ENCODE data around the gene GZF1. TPM values are rescaled to one million over a fixed set of nuclear protein-coding genes. Genes with fewer than 3 reads are reported as not detected.
A peak's percentile ranks its signal among the peaks of the same experiment; 100 is the strongest.

GZF1 gene
- total and polyA plus RNA-seq, 4 donors = 5.3 to 17.8 (median 14.6) TPM

DNA sequence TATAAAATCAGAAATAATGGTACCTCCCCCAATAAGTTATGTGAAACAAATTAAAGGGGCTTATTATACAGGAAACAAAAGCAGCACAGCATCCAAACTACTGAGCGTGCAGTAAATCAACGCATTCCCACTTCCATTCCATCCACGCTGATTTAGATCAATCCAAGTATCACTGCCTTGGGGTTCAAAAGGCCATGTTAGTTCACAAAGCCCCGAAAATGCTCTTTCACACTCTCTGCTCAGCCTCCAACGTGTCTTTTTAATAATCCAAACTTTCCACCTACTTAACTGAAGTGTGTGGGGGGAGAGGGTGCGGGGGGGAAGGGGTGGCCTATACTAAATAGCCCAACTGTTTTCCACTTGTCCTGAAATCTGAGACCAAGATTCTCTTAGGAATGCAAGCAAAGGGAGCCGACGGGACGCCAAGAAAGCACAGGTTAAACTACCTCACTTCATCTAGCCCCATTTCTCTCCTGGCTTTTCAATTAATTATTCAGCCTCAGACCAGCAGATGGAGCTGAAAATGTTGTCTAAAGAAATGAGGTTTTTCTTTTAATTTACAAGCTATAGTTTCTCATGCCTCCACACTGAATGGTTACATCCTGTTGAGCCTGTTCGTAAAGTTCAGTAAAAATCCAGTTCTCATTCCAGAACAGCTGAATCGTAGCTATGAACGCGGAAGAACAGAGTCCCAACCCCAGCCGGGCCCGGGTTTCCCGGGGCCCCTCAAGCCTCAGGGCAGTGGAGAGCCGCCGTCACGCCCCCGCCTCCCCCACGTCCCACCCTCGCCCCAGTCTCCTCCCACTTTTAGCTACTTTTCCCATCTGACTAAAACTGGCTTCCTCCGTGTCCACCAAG lies 12.4 kb upstream of the GZF1 start:
- Histone ChIP-seq H3K36me3 (ENCODE audit: control insufficient read depth in 4 of 4, insufficient read depth in 4 of 4, low read length in 4 of 4) (peaks cover 0 to 7% (median 1%) of the 10 kb centered on the region in 4 donors), H3K27ac (ENCODE audit: low read depth in 1 of 2, low read length in 1 of 2) (peak overlapping the region; percentile 97 to 99), H3K4me1 (ENCODE audit: control insufficient read depth in 5 of 5, insufficient read depth in 5 of 5, low read length in 5 of 5) (peaks cover 2 to 20% (median 10%) of the 10 kb centered on the region in 5 donors), H3K4me3 (peak overlapping the region; percentile 56), H3K27me3 (ENCODE audit: control insufficient read depth in 3 of 3, insufficient read depth in 3 of 3, low read length in 2 of 3) (no peaks in the 10 kb centered on the region), H3K9me3 (ENCODE audit: control insufficient read depth in 4 of 4, insufficient read depth in 3 of 4, low read length in 3 of 4) (no peaks in the 10 kb centered on the region), H3K9ac (ENCODE audit: insufficient read depth in 1 of 2, low read length in 2 of 2) (peak overlapping the region; percentile 93 to 98)
- DNase-seq (peak; percentile 89 to 94 (median 94)), ATAC-seq (ENCODE audit: insufficient read depth, low FRiP score) (peak; percentile 78)
- TF ChIP-seq, protein P1, sequence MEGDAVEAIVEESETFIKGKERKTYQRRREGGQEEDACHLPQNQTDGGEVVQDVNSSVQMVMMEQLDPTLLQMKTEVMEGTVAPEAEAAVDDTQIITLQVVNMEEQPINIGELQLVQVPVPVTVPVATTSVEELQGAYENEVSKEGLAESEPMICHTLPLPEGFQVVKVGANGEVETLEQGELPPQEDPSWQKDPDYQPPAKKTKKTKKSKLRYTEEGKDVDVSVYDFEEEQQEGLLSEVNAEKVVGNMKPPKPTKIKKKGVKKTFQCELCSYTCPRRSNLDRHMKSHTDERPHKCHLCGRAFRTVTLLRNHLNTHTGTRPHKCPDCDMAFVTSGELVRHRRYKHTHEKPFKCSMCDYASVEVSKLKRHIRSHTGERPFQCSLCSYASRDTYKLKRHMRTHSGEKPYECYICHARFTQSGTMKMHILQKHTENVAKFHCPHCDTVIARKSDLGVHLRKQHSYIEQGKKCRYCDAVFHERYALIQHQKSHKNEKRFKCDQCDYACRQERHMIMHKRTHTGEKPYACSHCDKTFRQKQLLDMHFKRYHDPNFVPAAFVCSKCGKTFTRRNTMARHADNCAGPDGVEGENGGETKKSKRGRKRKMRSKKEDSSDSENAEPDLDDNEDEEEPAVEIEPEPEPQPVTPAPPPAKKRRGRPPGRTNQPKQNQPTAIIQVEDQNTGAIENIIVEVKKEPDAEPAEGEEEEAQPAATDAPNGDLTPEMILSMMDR (IDR thresholded peaks at IDR 0.05; ENCODE audit: control extremely low read depth, extremely low read depth) = peak; percentile 25
- 7 to 9% methylated on average over 23 of the region's 23 CpGs for WGBS, 2 donors

DNA sequence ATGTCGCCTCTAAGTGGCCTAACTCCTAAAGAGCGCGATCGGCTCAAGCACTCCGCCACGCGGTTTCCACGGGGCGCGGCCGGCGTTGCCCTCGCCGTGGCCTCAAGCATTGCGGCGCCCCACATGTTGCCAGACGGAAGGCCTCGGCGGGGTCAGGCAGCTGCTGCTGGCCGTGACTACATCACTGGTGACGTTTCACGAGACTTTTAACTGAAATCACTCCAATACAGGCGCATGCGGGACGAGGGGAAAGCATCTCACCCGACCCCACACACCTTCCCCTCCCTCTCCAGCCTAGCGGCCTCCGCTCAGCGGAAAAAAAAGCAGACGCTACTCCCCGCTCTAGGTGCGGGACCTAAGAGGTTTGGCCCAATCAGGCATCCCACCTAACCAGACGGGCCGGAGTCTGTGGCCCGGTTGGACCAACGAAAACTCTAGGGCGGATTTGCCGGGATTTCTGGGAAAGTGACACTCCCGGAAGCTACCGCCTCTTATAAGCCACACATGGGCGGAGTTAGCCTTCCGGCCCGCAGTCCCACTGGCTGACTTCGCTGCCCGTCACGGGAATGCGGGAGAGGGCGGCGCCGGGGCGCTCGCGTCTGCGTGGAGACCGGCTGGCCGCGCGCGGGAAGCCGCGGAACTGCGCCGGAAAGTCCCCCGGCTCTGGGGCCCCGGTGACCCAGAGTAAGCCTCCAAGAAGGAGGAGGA lies 11.6 kb upstream of the GZF1 start, which contains the start of gene NXT1:
Gene NXT1 (plus strand): TSS at position 596 of the 708 bp plus-strand sequence. CDS start 3,251 bp downstream, outside the sequence.
- H3K9ac ChIP-seq (ENCODE audit: insufficient read depth in 1 of 2, low read length in 2 of 2) = peak within 1 kb of the TSS; percentile 93 to 98
- TF ChIP-seq, protein P1 (IDR thresholded peaks at IDR 0.05; ENCODE audit: control extremely low read depth, extremely low read depth) = no peak
- peak within 1 kb of the TSS; percentile 82 for H3K4me3 ChIP-seq
- ATAC-seq (ENCODE audit: insufficient read depth, low FRiP score) (peak; percentile 94), DNase-seq (peak; percentile 98 to 99 (median 99))
- 0% methylated on average over 64 to 65 of the region's 65 CpGs for WGBS, 2 donors
- peak within 1 kb of the TSS; percentile 97 to 99 for H3K27ac ChIP-seq (ENCODE audit: low read depth in 1 of 2, low read length in 1 of 2)
- H3K4me1 ChIP-seq (ENCODE audit: control insufficient read depth in 5 of 5, insufficient read depth in 5 of 5, low read length in 5 of 5) = peaks cover 2 to 20% (median 10%) of the 10 kb centered on the region in 5 donors
- no peaks in the 10 kb centered on the region for H3K9me3 ChIP-seq (ENCODE audit: control insufficient read depth in 4 of 4, insufficient read depth in 3 of 4, low read length in 3 of 4)
- H3K27me3 ChIP-seq (ENCODE audit: control insufficient read depth in 3 of 3, insufficient read depth in 3 of 3, low read length in 2 of 3) = no peaks in the 10 kb centered on the region
- H3K36me3 ChIP-seq (ENCODE audit: control insufficient read depth in 4 of 4, insufficient read depth in 4 of 4, low read length in 4 of 4) = peaks cover 0 to 12% (median 5%) of the 10 kb centered on the region in 4 donors

DNA sequence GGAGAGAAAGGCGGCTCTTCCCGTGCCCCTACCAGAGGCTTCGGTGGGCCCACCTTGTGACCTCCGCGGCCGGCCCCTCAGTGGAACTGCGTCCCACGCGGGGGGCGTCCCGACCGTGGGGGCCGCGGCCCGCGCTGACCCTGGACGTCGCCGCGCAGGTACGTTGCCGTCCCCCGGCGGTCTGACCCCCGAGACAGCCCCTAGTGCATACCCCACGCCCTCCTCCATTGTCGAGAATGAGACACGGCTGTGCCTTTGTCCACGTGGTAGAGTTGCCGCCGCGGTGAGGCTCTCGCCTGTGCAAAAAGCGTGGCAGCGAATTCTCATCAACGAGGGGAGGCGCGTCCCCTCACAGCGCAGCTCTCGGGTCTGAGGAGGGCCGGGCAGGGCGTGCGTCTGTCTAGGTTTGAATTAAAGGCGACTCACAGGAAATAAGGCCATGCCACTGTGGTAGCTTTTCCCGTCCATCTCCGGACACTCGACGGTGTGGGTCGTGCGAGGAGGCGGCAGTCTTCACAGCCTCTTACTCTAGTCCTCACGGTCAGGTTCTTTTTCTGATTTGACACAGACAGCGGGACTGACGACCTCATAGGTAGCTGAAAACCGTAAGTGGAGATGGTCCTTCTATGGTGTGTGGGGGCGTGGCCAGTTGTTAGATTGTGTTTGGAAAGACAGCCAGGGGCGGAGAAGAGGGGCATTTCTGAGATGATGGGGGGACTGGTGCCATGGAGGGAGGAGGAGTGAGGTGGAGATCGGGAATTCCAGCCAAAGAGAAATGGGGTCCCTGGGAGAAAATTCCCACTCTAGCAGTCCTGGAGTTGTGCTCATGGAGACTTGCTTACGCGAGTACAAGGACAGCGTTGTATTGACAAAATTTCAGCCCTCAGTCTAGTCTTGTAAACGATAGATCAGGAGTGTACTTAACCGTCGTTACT lies 10.8 kb upstream of the GZF1 start:
- Histone ChIP-seq H3K36me3 (ENCODE audit: control insufficient read depth in 4 of 4, insufficient read depth in 4 of 4, low read length in 4 of 4) (peaks cover 0 to 17% (median 7%) of the 10 kb centered on the region in 4 donors), H3K9me3 (ENCODE audit: control insufficient read depth in 4 of 4, insufficient read depth in 3 of 4, low read length in 3 of 4) (no peaks in the 10 kb centered on the region), H3K9ac (ENCODE audit: insufficient read depth in 1 of 2, low read length in 2 of 2) (peak overlapping the region; percentile 75 to 93), H3K4me3 (peak overlapping the region; percentile 82), H3K4me1 (ENCODE audit: control insufficient read depth in 5 of 5, insufficient read depth in 5 of 5, low read length in 5 of 5) (peaks cover 2 to 20% (median 10%) of the 10 kb centered on the region in 5 donors), H3K27me3 (ENCODE audit: control insufficient read depth in 3 of 3, insufficient read depth in 3 of 3, low read length in 2 of 3) (no peaks in the 10 kb centered on the region), H3K27ac (ENCODE audit: low read depth in 1 of 2, low read length in 1 of 2) (peak overlapping the region; percentile 90 to 95)
- TF ChIP-seq, protein P1 (IDR thresholded peaks at IDR 0.05; ENCODE audit: control extremely low read depth, extremely low read depth) = no peak
- 2 to 4% methylated on average over 64 of the region's 64 CpGs for WGBS, 2 donors
- DNase-seq (peak; percentile 53 to 63 (median 56)), ATAC-seq (ENCODE audit: insufficient read depth, low FRiP score) (no peak)

Measured in lung (tissue), 12 donors.